HepG2 (cell line): ENCODE data around the gene RAD23A. TPM values are rescaled to one million over a fixed set of nuclear protein-coding genes. Genes with fewer than 3 reads are reported as not detected.

Experiments
- ATAC-seq: fragments of 200-7000 bp; cut with Tn5 transposase; 3 replicates; pipeline ENCODE4 v1.9.1; 2020; ENCODE audit warnings: mild to moderate bottlenecking, moderate library complexity
- BruUV-seq: library from RNA; stranded (reverse); fragments of 400-500 nt; replicated peaks from 2 replicates; lab custom pipeline; 2021; lab: Mats Ljungman, UMichigan
- CTCF ChIA-PET: fragments of 300-600 bp; formaldehyde crosslinking; extraction: SDS; loops from one replicate; lab custom pipeline; 2021; ENCODE audit warnings: low total read pairs, inconsistent platforms, low intra/inter-chr PET ratio; lab: Yijun Ruan, JAX
- POLR2A ChIA-PET: fragments of 350-600 bp; sonication (Branson Sonifier 250); formaldehyde crosslinking; loops from one replicate; lab custom pipeline; 2020; ENCODE audit warnings: antibody characterized with exemption, inconsistent platforms; lab: Yijun Ruan, JAX
- DNase-seq: peaks from one replicate; pipeline ENCODE4 v3.0.0-alpha.2; 2015; ENCODE audit warnings: low spot score
- FAIRE-seq: peaks from 3 replicates; lab custom pipeline; 2011; peaks lifted over from hg19 to GRCh38; lab: Jason Lieb, UNC
- H2AFZ ChIP-seq: one replicate; pipeline ENCODE4 v1.6.1; 2011; ENCODE audit warnings: low read length, inconsistent platforms
- H3K27ac ChIP-seq: fragments of 300-600 bp; 3 replicates; pipeline ENCODE4 v1.8.0; 2011; ENCODE audit warnings: mixed run types, mild to moderate bottlenecking, mixed read lengths, low read length, inconsistent platforms; ENCODE audit not compliant: insufficient read depth; ENCODE audit errors: extremely low read length
- H3K27me3 ChIP-seq, 2 experiments: fragments of 200-600 bp in 1 of 2; 2 replicates in 1 of 2; 3 replicates in 1 of 2; pipeline versions ENCODE4 v1.6.0 to v1.8.0; 2011; ENCODE audit warnings: low read length in 2 of 2, mild to moderate bottlenecking in 2 of 2, moderate library complexity in 2 of 2, inconsistent platforms in 1 of 2; ENCODE audit not compliant: insufficient read depth in 2 of 2, control insufficient read depth in 1 of 2
- H3K36me3 ChIP-seq, 2 experiments: fragments of 200-600 bp in 1 of 2; replicated peaks in 1 of 2; 2 replicates in 1 of 2; 3 replicates in 1 of 2; pipeline versions ENCODE4 v1.5.1 to v1.8.0; 2011; ENCODE audit warnings: low read length in 2 of 2, inconsistent platforms in 1 of 2; ENCODE audit not compliant: insufficient read depth in 2 of 2, control insufficient read depth in 1 of 2
- H3K4me1 ChIP-seq: 2 replicates; pipeline ENCODE4 v1.5.1; 2012; ENCODE audit warnings: low read length, inconsistent platforms; ENCODE audit not compliant: insufficient read depth
- H3K4me2 ChIP-seq: 2 replicates; pipeline ENCODE4 v1.6.0; 2011; ENCODE audit warnings: low read depth, low read length, inconsistent platforms
- H3K4me3 ChIP-seq, 3 experiments: fragments of 200-600 bp in 1 of 3; sonication (generic), shearing (Covaris generic) in 1 of 3; replicated peaks in 1 of 3; 2 replicates each; pipeline ENCODE4 v1.5.1; 2011 to 2016; ENCODE audit warnings: low read length in 3 of 3, inconsistent platforms in 2 of 3, low read depth in 2 of 3, mild to moderate bottlenecking in 2 of 3, control low read depth in 1 of 3, mixed read lengths in 1 of 3; ENCODE audit not compliant: insufficient read depth in 1 of 3
- H3K79me2 ChIP-seq: one replicate; pipeline ENCODE4 v1.6.1; 2011; ENCODE audit warnings: low read length, inconsistent platforms; ENCODE audit not compliant: insufficient read depth
- H3K9ac ChIP-seq: 2 replicates; pipeline ENCODE4 v1.6.0; 2011; ENCODE audit warnings: mild to moderate bottlenecking, low read depth, low read length, inconsistent platforms; ENCODE audit not compliant: insufficient read depth
- H3K9me3 ChIP-seq: 2 replicates; pipeline ENCODE4 v1.5.1; 2012; ENCODE audit warnings: mild to moderate bottlenecking, low read length
- H4K20me1 ChIP-seq: 2 replicates; pipeline ENCODE4 v1.6.0; 2011; ENCODE audit warnings: inconsistent platforms, mild to moderate bottlenecking, low read length, moderate library complexity; ENCODE audit not compliant: insufficient read depth
- ATF4 ChIP-seq, 2 experiments: fragments of 450-650 bp in 1 of 2; sonication (generic) in 1 of 2; formaldehyde crosslinking; IDR thresholded peaks; 2 replicates each; pipeline versions ENCODE4 v1.5.0 to v1.8.0; 2020 to 2022; ENCODE audit warnings: mild to moderate bottlenecking in 1 of 2, missing genetic modification reagents in 1 of 2
- CEBPG ChIP-seq: IDR thresholded peaks from 2 replicates; pipeline ENCODE4 v1.6.1; 2016
- MBNL3 ChIP-seq: fragments of 250-450 bp; sonication (Bioruptor Pico); conservative IDR thresholded peaks from 2 replicates; pipeline ENCODE4 v1.8.0; 2022; ENCODE audit warnings: mild to moderate bottlenecking, inconsistent platforms
- MIXL1 ChIP-seq: IDR thresholded peaks from 2 replicates; pipeline ENCODE4 v1.6.1; 2016
- PAX8 ChIP-seq: sonication (generic); formaldehyde crosslinking; IDR thresholded peaks from 2 replicates; pipeline ENCODE4 v1.8.0; 2022; ENCODE audit warnings: mild to moderate bottlenecking, missing genetic modification reagents, borderline replicate concordance
- RXRA ChIP-seq: sonication (generic); formaldehyde crosslinking; IDR thresholded peaks from 2 replicates; pipeline ENCODE4 v1.5.1; 2020; ENCODE audit warnings: missing genetic modification reagents
- SIN3A ChIP-seq: IDR thresholded peaks from 2 replicates; pipeline ENCODE4 v1.6.1; 2011; ENCODE audit warnings: low read depth, mild to moderate bottlenecking, control low read depth, low read length, borderline replicate concordance
- TFDP1 ChIP-seq: IDR thresholded peaks from 2 replicates; pipeline ENCODE4 v1.6.1; 2016; ENCODE audit warnings: missing compliant biosample characterization, missing genetic modification reagents, borderline replicate concordance
- TFE3 ChIP-seq: IDR thresholded peaks from 2 replicates; pipeline ENCODE4 v1.6.1; 2016
- ZNF18 ChIP-seq: sonication (generic); formaldehyde crosslinking; IDR thresholded peaks from 2 replicates; pipeline ENCODE4 v1.8.0; 2022; ENCODE audit warnings: mild to moderate bottlenecking, missing genetic modification reagents; ENCODE audit not compliant: insufficient replicate concordance
- ZSCAN21 ChIP-seq: sonication (generic); formaldehyde crosslinking; IDR thresholded peaks from 2 replicates; pipeline ENCODE4 v1.8.0; 2022; ENCODE audit warnings: mild to moderate bottlenecking, missing genetic modification reagents, moderate library complexity, borderline replicate concordance
- ZSCAN29 ChIP-seq: sonication (generic); formaldehyde crosslinking; conservative IDR thresholded peaks from 2 replicates; pipeline ENCODE4 v1.4.0; 2020; ENCODE audit warnings: mild to moderate bottlenecking, missing genetic modification reagents
- WGBS: methylation state at CpG from one replicate; pipeline ENCODE4 v1.1.6; 2017; ENCODE audit warnings: low lambda C conversion rate; 5-methylcytosine and 5-hydroxymethylcytosine counted together
- in situ Hi-C: cut with HindIII; loops from 2 replicates; pipeline ENCODE4 v1.10.0; 2017; ENCODE audit warnings: low pct_unique_long_range_greater_than_20kb; ENCODE audit not compliant: extremely low pct_ligation_motif_present
- intact Hi-C: fragments of 100-400 bp; cut with micrococcal nuclease; formaldehyde crosslinking; loops from one replicate; pipeline ENCODE4 v1.10.0; 2022; ENCODE audit not compliant: unreplicated experiment
- polyA plus RNA-seq, 8 experiments: library from polyadenylated mRNA; depleted of rRNA in 3 of 8; stranded (reverse) in 7 of 8; unstranded in 1 of 8; fragments of >200 nt; fragmentation: Illumina TruSeq in 4 of 8; extraction: Trizol in 4 of 8; gene quantifications; 2 replicates each; pipeline versions ENCODE4 v1.2.1 to v1.2.3, GENCODE V29; 2011 to 2016; ENCODE audit warnings: low read depth in 4 of 8, missing spikeins in 1 of 8, mixed read lengths in 1 of 8; ENCODE audit not compliant: insufficient read depth in 1 of 8
- total RNA-seq, 5 experiments: library from RNA; depleted of rRNA; stranded (reverse); fragments of >200 nt; fragmentation: Illumina TruSeq; extraction: Trizol; gene quantifications; 2 replicates each; pipeline ENCODE4 v1.2.3, GENCODE V29; 2016; ENCODE audit warnings: low read depth in 1 of 5

RAD23A gene
- total and polyA plus RNA-seq, 2 of the 13 experiments (the other 11 are each of a cell fraction or from before 2014, with no cell fraction given) = 42.5 to 54.2 TPM

DNA sequence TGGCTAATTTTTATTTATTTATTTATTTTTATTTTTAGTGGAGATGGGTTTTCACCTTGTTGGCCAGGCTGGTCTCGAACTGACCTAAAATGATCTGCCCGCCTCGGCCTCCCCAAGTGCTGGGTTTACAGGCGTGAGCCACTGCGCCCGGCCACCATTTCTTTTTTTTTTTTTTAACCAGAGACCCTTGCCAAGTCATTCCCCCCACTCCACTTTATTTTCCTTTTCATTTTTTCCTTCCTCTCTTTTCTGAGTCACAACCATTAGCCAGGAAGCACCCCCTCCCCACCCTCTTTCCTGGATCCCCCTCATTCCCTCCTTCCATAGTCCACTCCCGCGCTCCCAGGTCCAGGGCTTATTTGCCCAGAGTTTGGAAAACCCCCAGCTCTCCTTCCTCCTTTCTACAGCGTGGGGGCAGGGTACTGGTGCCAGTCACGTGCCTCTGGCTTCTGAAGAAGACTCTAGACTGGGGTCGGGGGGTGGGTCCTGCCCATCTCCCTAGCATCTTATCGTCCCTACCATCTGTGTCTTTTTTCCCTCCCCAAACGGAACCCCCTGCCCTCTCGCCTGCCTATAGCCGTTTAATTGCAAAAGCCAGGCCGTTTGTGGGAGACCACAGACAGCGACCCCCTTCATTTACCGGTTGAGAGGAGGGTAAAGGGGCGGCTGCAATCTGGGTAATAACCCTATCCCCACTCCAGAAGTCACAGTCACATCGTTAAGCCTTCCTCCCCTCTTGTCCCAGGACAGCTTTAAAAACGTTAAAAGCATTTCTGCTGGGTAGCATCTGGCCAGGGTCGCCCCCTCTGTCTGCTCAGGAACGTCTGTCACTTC, 8.4 kb upstream of the RAD23A start (continued):
- no peak for TF ChIP-seq TFDP1
- TF ChIP-seq ZSCAN21 (CRISPR knock-in tag) = 0 out of 2 replicates have a peak, but pooled peaks have one; percentile 31

DNA sequence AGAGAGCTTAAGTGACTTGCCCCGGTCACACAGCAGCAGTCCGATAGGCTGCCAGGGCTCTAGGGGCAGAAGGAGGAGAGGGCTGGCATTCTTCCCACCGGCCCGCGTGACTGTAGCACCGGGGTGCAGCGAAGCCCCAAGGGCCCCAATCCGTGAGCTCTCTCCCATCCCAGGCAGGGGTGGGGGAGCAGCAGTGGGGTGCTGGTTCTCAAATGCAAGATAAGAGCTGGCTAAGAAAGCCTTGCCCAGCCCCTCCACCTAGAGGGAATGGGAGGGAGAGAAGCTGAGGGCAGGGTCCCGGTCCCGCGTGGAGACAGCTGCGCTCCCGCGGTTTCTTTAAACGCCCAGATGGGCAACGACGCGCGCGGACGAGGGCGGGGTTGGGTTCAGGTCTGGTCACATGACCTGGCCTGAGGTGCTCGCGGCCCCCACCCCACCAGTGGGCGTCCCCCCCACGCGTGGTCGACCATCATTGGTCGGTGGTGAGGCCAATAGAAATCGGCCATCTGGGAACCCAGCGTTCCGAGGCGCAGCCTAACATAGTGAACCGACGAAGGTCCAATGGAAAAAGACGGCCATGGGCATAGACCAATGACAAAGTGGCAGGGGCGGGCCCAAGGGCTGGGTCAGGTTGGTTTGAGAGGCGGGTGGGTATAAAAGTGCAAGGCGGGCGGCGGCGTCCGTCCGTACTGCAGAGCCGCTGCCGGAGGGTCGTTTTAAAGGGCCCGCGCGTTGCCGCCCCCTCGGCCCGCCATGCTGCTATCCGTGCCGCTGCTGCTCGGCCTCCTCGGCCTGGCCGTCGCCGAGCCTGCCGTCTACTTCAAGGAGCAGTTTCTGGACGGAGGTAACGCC, 7.5 kb upstream of the RAD23A start, which contains the start of gene CALR:
Gene CALR (plus strand): TSS at position 683 of the 852 bp plus-strand sequence. CDS start 71 bp downstream, at position 754.
- CTCF ChIA-PET = no interaction called here
- H3K27ac ChIP-seq = peak within 1 kb of the TSS; percentile 79
- H3K4me2 ChIP-seq = peak within 1 kb of the TSS; percentile 96
- peaks cover 8 to 30% of the 10 kb centered on the region in 2 experiments for H3K36me3 ChIP-seq
- 0% methylated on average over 32 of the region's 63 CpGs for WGBS
- peaks cover 51% of the 10 kb centered on the region for H3K4me1 ChIP-seq
- peaks cover 32% of the 10 kb centered on the region for H3K79me2 ChIP-seq
- peak within 1 kb of the TSS; percentile 84 to 97 (median 88) for H3K4me3 ChIP-seq
- ATAC-seq (peak; percentile 91), DNase-seq (peak; percentile 98), FAIRE-seq (peak; percentile 86)
- peaks cover 13% of the 10 kb centered on the region for H4K20me1 ChIP-seq
- BruUV-seq = no TSS peak
- no peak within 1 kb of the TSS for H2AFZ ChIP-seq
- H3K27me3 ChIP-seq = peaks cover 0 to 5% of the 10 kb centered on the region in 2 experiments; a peak in 1 of 5 replicates
- peak within 1 kb of the TSS; percentile 99 for H3K9ac ChIP-seq
- in situ Hi-C loops (no loop called here), intact Hi-C loops (no loop called here)
- POLR2A ChIA-PET = interaction anchor here (0.9 to 1.8 kb wide), 8 partner anchors 8 to 117 kb away, joined by 3 to 16 read pairs (median 5); partner anchors contain the start of gene GCDH
- H3K9me3 ChIP-seq = no peaks in the 10 kb centered on the region
- TF ChIP-seq TFDP1 (peak; percentile 87), CEBPG (CRISPR knock-in tag) (no peak), PAX8 (CRISPR knock-in tag) (0 out of 2 replicates have a peak, but pooled peaks have one; percentile 66), MBNL3 (CRISPR knock-in tag) (no peak), MIXL1 (CRISPR knock-in tag) (no peak), TFE3 (peak; percentile 80; the same call in 1 of the 2 replicates), RXRA (CRISPR knock-in tag) (0 out of 2 replicates have a peak, but pooled peaks have one; percentile 51), ATF4 (CRISPR knock-in tag; IDR thresholded peaks at IDR 0.05) (no peak), SIN3A (peak; percentile 84; the same call in 1 of the 2 replicates), ZNF18 (CRISPR knock-in tag) (no peak), ZSCAN29 (CRISPR knock-in tag) (peak; percentile 78; the same call in 1 of the 2 replicates)
